Uterus (tissue), 2 donors: ENCODE measurements around the gene NUMA1.

Experiments used
- POLR2A ChIP-seq, 2 donors: fragments of 450-650 bp; IDR thresholded peaks; one replicate each; pipeline ENCODE4 v1.6.1; 2016; ENCODE audit warnings: antibody characterized with exemption in 2 of 2, mild to moderate bottlenecking in 1 of 2, moderate library complexity in 1 of 2
- TF ChIP-seq, protein P1 (sequence below), 4 experiments: fragments of 200-600 bp in 2 of 4; fragments of 450-650 bp in 2 of 4; sonication (generic) in 2 of 4; IDR thresholded peaks; one replicate each; pipeline ENCODE4 v1.5.1; 2016 to 2019; ENCODE audit warnings: antibody characterized with exemption in 4 of 4, mild to moderate bottlenecking in 2 of 4, moderate library complexity in 1 of 4

DNA sequence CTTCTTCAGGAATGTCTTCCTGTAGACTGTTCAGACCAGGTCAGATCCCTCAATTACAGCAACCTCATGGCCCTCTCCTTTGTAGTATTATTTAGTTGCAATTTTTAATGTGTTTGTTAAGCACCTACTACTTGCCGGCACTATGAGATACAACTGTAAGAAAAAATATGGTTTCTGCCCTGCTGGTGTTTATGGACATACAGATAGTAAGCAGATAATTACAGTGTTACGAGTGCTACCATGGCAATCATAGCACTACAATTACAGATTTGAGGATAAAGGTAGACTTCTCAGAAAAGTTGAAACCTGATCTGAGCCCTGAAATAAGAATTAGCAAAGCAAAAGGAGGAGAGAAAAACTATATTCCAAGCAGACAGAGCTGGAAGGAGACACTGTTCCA is 3.1 kb upstream of the NUMA1 start:
- TF ChIP-seq, protein P1, sequence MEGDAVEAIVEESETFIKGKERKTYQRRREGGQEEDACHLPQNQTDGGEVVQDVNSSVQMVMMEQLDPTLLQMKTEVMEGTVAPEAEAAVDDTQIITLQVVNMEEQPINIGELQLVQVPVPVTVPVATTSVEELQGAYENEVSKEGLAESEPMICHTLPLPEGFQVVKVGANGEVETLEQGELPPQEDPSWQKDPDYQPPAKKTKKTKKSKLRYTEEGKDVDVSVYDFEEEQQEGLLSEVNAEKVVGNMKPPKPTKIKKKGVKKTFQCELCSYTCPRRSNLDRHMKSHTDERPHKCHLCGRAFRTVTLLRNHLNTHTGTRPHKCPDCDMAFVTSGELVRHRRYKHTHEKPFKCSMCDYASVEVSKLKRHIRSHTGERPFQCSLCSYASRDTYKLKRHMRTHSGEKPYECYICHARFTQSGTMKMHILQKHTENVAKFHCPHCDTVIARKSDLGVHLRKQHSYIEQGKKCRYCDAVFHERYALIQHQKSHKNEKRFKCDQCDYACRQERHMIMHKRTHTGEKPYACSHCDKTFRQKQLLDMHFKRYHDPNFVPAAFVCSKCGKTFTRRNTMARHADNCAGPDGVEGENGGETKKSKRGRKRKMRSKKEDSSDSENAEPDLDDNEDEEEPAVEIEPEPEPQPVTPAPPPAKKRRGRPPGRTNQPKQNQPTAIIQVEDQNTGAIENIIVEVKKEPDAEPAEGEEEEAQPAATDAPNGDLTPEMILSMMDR (IDR thresholded peaks at IDR 0.05), result no peak
- TF ChIP-seq POLR2A (IDR thresholded peaks at IDR 0.05), result no peak
